Esophagus muscularis mucosa (tissue), 4 donors: Measurements from ENCODE around the gene WASF3.

Source experiments
- CTCF ChIP-seq, 3 experiments: fragments of 200-600 bp in 2 of 3; fragments of 450-650 bp in 1 of 3; sonication (generic) in 2 of 3; IDR thresholded peaks; one replicate each; pipeline ENCODE4 v1.5.1; 2017 to 2019; ENCODE audit warnings: antibody characterized with exemption in 3 of 3, mild to moderate bottlenecking in 2 of 3, moderate library complexity in 1 of 3
- EP300 ChIP-seq: sonication (generic); formaldehyde crosslinking; IDR thresholded peaks from one replicate; pipeline ENCODE4 v1.6.1; 2017; ENCODE audit warnings: antibody characterized with exemption
- POLR2A ChIP-seq: fragments of 450-650 bp; IDR thresholded peaks from one replicate; pipeline ENCODE4 v1.6.1; 2017; ENCODE audit warnings: antibody characterized with exemption, moderate library complexity, mild to moderate bottlenecking, low read depth
- POLR2AphosphoS5 ChIP-seq, 2 donors: sonication (generic); formaldehyde crosslinking; IDR thresholded peaks; one replicate each; pipeline ENCODE4 v1.6.1; 2017; ENCODE audit warnings: antibody characterized with exemption in 2 of 2

DNA sequence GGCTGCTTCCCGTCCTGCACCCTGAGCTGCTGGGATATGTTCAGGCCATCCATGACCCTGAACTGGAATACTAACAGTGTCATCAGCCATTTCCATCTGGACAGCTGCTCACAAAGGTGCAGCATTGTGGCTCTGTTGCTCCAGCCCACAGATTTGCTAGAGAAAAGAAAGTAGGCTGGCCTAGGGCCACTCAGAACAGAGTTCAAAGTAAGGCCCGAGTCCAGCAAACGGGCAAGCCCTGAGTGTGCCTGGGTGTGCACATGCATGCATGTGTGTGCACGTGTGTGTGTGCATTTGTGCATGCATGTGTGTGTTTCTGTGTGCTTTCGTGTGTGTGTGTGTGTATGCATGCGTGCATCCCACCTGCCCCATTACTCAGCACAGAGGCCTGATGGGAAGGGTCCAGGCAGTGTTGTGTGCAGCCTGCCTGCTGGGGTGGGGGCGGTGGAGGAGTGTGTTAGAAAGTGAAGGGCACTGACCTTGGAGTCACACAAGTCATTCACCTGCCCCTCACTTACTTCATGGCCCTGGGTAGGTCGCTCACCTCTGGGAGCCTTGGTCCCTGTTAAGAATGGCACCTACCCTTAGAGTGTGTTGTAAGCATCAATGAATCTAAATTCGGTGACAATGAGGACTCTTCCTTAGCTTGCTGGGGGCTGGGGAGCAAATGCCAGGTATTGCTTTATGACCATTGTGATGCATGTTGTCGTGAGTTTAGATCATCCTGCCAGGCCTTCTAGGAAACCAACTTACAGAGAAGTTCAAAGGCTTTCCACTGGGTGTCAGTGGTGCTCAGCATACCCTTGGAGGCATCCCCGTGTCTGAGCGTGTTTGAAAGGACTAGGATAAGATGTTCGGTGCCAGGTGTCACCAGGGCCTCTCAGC lies 149.9 kb downstream of the WASF3 start:
- TF ChIP-seq POLR2AphosphoS5 (IDR thresholded peaks at IDR 0.05) (no peak), CTCF (IDR thresholded peaks at IDR 0.05) (peak in 1 of 3 experiments; percentile 53), POLR2A (no peak), EP300 (no peak)
